Kidney glomerular epithelial cell (primary cell): ENCODE data around the gene KCTD13.
"Not testable (repeated sequence)": the region's sequence is repeated elsewhere in the genome, so short reads cannot be mapped to it uniquely, and the experiment has no call there.

Experiments used
- DNase-seq: peaks from one replicate; lab custom pipeline; 2025; lab: John Stamatoyannopoulos, UW

The KCTD13 gene

GRCh38 chr16:29877266-29877961 lies 48.6 kb downstream of the KCTD13 start:
- peak; percentile 2 for DNase-seq

- no peak for DNase-seq
Measured at GRCh38 chr16:29876594-29877249, 49.3 kb downstream of the KCTD13 start.

GRCh38 chr16:29876217-29876593 lies 49.8 kb downstream of the KCTD13 start:
- no peak for DNase-seq

GRCh38 chr16:29875206-29875605 lies 50.8 kb downstream of the KCTD13 start:
- DNase-seq = no peak

DNA sequence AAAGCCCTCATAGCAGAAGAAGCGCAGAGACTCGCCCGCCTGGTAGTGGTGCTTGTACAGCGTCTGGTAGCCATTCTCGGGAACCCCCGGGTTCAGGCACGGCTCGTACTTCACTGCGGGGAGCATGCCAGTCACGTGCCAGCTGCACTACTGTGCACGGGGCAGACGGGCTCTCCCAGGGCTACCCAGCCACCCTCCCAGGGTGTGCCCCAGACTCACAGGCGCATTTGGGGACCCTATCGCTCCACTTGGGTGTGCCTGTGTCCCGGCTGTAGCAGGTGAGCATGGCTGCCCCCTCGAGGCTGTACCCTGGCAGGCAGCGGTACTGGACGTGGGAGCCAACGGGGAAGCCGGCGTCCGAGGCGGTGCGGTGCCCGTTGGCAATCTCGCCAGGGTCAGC lies 52.7 kb downstream of the KCTD13 start:
- no peak for DNase-seq

DNA sequence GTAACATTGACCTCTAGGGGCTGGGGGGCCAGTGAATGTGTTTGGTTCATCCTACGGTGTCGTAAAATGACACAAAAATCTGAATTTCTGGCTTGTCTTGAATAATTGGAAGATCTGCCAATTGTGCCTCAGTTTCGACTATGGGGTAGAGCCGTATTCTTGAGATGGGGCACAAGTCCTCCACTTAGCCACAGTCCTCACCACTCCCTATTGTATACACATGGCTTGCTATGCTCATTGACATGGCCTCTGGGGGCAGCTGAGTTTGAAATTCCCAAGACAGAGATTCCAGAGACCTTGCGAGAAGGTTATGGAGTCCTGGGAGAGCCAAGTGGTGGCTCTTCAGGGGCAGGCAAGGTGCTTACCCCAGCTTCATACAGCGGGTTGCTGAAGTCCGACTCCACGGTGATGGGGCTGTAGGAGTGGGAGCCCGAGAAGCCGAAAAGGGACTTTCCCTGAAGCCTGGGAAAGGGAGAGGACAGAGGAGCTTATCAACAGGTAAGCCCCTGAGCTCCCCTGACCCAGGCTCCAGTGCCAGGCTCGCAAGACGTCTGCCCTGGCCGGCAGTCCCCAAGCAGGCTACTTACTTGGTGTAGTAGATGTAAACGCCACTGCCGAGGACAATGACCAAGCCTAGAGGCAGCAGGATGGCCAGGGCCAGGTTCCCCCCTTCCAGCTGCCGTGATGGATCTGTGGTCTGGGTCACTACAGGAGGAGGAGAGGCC lies 54.0 kb downstream of the KCTD13 start:
- DNase-seq = no peak

GRCh38 chr16:29869067-29869466 lies 57.0 kb downstream of the KCTD13 start:
- not testable (repeated sequence) for DNase-seq

- no peak for DNase-seq
Measured at GRCh38 chr16:29868396-29869009, 57.5 kb downstream of the KCTD13 start.

DNA sequence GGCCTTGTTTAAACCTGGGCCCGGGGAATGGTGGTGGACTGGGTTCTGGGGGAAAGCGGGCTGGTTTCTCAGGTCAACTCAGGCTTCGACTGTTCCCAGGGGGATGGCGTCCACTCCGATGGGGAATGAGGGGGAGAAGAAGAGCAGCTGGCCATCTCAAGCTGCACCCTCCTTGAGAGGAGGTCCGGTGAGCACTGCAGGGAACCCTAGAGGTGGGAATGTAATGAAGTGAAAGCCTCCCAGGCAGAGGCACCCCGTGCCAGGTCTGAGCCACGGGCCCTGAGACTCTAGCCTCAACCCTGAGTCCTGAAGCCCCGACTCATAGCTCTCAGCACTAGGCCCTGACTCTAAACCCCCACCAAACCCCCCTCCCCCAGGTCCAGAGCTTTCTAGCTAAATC lies 61.8 kb downstream of the KCTD13 start:
- no peak for DNase-seq

DNA sequence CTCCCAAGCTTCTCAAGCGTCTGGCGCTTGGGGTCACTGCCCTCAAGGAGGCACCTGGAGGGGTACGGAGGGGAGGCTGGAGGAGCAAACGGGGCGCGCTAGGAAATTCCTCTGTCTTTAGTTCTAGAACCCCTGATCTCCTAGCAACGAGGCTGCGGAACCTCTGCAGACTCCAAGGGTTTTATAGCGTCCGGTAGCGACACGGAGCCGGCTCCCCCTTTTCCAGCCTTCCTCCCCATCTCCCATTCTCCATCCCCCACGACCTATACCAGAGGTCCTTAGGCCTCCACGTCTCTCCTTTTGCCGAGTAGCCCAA lies 62.4 kb downstream of the KCTD13 start:
- DNase-seq = no peak

DNA sequence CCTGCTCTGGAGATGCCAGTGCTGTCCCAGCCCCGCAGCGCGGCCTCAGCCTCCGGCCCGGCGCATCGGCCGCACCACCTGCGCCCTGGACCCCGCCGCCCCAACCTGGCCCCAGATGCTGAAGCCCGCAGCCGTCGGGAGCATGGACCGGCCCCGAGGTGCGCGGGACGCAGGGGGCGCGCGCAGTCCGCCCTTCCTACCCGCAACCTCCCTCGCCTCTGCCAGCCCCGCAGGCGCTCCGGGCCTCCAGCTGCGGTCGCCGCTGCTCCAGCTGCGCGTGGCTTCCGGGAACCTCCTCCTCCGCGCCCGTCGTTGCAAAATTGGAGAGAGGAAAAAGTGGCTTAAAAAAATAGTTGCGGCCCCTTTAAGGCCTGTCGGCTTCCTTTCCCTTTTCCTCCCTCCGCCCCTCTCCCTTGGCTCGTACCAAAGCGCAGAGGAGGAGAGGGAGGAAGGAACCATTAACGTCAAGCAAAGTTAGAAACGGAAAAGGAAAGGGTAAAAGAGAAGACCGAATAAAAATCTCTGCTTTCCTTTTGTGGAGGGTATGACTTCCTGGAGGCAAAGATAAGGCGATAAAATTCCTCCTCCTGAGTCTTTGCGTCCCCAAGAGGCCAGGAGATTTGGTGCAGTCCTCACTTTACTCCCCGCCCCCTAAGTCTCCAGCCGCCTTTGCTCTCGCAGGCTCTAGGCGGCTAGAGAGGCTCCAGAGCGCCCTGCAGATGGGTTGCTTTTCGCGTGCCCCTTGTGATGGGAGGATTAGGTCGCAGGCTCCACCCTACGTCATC lies 63.0 kb downstream of the KCTD13 start, which contains the start of gene CDIPT:
TSS of gene CDIPT (minus strand) at position 343 of the 785 bp plus-strand sequence. CDS start 369 bp downstream, outside the sequence.
- peak; percentile 97 for DNase-seq

- peak; percentile 18 for DNase-seq
Measured at GRCh38 chr16:29862383-29862883, 63.6 kb downstream of the KCTD13 start.

DNA sequence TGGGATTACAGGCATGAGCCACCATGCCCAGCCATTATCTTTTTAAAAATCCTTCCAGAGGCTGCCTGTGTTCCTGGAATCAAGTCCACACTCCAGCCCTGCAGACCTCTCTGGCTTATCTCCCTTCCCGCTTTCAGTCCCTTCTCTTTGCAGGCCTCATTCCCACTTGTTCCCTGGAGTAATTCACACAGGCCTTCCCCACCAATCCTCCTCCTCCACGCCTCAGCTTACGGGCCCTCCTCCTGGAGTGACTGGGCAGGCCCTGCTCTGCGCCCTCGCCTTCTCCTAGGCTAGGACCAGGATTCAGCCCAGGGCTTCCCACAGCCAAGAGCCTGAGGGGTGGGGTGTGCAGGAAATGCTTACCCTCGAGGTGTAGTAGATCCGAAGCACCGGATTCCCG lies 65.8 kb downstream of the KCTD13 start:
- no peak for DNase-seq

GRCh38 chr16:29858974-29859373 lies 67.1 kb downstream of the KCTD13 start:
- no peak for DNase-seq

- DNase-seq = no peak
Measured at GRCh38 chr16:29858149-29858849, 67.7 kb downstream of the KCTD13 start.

DNA sequence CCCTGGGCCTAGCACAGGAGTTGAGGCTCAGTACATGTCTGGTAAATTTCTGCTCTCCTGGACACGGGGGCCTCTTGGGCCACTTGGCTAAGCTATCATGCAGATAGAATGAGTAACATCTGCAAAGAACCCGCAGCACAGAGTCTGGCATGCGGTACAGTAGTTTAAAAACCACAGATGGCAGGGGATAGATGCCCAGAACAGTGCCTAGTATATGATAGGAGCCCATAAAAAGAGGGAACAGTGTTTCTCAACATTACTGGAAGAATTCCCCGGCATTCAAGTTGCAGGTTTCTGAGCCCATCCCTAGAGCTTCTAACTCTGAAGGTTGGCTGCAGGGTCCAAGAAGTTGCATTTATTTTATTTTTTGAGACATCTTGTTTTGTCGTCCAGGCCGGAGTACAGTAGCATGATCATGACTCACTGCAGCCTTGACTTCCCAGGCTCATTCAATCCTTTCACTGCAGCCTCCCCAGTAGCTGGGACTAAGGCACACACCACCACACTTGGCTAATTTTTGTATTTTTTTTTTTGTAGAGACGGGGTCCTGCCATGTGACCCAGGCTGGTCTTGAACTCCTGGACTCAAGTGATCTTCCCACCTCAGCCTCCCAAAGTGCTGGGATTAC lies 68.8 kb downstream of the KCTD13 start:
- no peak for DNase-seq
